NB4 (cell line): ENCODE results near the gene CLDN11.

ENCODE experiments used
- POLR2A ChIP-seq: IDR thresholded peaks from 2 replicates; pipeline ENCODE4 v1.6.1; 2011; ENCODE audit warnings: mild to moderate bottlenecking; ENCODE audit not compliant: insufficient read length; ENCODE audit errors: extremely low read depth
- TF ChIP-seq, protein P1 (sequence below): IDR thresholded peaks from one replicate; pipeline ENCODE4 v1.5.1; 2012; ENCODE audit warnings: low read depth, low read length

- TF ChIP-seq, protein P1, sequence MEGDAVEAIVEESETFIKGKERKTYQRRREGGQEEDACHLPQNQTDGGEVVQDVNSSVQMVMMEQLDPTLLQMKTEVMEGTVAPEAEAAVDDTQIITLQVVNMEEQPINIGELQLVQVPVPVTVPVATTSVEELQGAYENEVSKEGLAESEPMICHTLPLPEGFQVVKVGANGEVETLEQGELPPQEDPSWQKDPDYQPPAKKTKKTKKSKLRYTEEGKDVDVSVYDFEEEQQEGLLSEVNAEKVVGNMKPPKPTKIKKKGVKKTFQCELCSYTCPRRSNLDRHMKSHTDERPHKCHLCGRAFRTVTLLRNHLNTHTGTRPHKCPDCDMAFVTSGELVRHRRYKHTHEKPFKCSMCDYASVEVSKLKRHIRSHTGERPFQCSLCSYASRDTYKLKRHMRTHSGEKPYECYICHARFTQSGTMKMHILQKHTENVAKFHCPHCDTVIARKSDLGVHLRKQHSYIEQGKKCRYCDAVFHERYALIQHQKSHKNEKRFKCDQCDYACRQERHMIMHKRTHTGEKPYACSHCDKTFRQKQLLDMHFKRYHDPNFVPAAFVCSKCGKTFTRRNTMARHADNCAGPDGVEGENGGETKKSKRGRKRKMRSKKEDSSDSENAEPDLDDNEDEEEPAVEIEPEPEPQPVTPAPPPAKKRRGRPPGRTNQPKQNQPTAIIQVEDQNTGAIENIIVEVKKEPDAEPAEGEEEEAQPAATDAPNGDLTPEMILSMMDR, result no peak
- no peak for TF ChIP-seq POLR2A
Observed at GRCh38 chr3:170463011-170463410, 44.3 kb downstream of the CLDN11 start.
